ENCODE measurements around the gene ZNF609. TPM values are rescaled to one million over a fixed set of nuclear protein-coding genes. Genes with fewer than 3 reads are reported as not detected.
A peak's percentile ranks its signal among the peaks of the same experiment; 100 is the strongest.
"Not testable (repeated sequence)": the region's sequence is repeated elsewhere in the genome, so short reads cannot be mapped to it uniquely, and the experiment has no call there.

The ZNF609 gene
- total RNA-seq, 3 donors from 2014 or later (not counting 1 experiment from before 2014, with no cell fraction given): 40.3 to 59.7 (median 55.3) TPM

DNA sequence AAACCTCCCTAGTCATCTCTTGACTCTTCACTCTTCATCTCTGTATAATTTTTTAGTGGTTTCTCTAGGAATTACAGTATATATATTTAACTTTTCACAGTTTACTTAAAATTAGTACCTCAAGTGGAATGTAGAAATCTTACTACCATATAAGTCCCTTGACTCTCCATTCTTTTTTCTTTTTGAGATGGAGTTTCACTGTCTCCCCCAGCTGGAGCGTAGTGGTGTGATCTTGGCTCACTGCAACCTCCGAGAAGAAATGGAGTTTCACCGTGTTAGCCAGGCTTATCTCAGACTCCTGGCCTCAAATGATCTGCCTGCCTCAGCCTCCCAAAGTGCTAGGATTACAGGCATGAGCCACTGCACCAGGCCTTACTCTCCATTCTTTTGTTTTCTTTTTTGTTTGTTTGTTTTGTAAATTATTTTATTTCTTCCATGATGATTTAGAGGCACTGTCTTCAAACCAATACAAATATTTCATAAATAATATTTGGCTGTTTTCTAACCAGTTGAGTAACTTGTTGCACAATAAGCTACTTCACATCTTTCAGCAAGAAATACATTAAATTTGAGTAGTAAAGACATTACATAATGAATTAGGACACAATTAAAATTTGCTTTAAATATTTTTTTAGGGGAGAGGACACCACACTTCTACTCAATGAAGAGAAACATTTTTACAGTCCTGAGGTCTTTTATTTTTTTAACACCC lies 170.2 kb downstream of the ZNF609 start:
- WGBS (ENCODE audit: insufficient coverage): 98% methylated on average over 3 of the region's 3 CpGs
- Mint-ChIP-seq H3K27me3 (ENCODE audit: low read depth in 2 of 2) (no peaks in the 10 kb centered on the region), H3K4me3 (no peak overlapping the region), H3K4me1 (peaks cover 40 to 51% of the 10 kb centered on the region in 2 donors), H3K9me3 (no peaks in the 10 kb centered on the region), H3K27ac (peak overlapping the region in 1 of 2 donors; percentile 29), H3K36me3 (no peaks in the 10 kb centered on the region)
- no peaks in the 10 kb centered on the region for H3K27me3 ChIP-seq (ENCODE audit: control insufficient read depth, insufficient read depth, low read length)
- ATAC-seq (no peak), DNase-seq (no peak)
- H3K27ac ChIP-seq (ENCODE audit: low read length): no peak overlapping the region
- intact Hi-C loops (cut with micrococcal nuclease): loop anchor here (5.0 kb wide), 1 partner anchor 33 kb away; no protein-coding TSS in a partner anchor
- H3K36me3 ChIP-seq (ENCODE audit: control insufficient read depth, insufficient read depth, low read length): peaks cover 2% of the 10 kb centered on the region
- H3K9me3 ChIP-seq (ENCODE audit: control insufficient read depth, insufficient read depth, low read length): no peaks in the 10 kb centered on the region
- TF ChIP-seq, protein P1, sequence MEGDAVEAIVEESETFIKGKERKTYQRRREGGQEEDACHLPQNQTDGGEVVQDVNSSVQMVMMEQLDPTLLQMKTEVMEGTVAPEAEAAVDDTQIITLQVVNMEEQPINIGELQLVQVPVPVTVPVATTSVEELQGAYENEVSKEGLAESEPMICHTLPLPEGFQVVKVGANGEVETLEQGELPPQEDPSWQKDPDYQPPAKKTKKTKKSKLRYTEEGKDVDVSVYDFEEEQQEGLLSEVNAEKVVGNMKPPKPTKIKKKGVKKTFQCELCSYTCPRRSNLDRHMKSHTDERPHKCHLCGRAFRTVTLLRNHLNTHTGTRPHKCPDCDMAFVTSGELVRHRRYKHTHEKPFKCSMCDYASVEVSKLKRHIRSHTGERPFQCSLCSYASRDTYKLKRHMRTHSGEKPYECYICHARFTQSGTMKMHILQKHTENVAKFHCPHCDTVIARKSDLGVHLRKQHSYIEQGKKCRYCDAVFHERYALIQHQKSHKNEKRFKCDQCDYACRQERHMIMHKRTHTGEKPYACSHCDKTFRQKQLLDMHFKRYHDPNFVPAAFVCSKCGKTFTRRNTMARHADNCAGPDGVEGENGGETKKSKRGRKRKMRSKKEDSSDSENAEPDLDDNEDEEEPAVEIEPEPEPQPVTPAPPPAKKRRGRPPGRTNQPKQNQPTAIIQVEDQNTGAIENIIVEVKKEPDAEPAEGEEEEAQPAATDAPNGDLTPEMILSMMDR (IDR thresholded peaks at IDR 0.05): no peak
- peaks cover 41% of the 10 kb centered on the region for H3K4me1 ChIP-seq (ENCODE audit: control insufficient read depth, insufficient read depth, low read length)
- no peak overlapping the region for H3K4me3 ChIP-seq (ENCODE audit: low read length)

DNA sequence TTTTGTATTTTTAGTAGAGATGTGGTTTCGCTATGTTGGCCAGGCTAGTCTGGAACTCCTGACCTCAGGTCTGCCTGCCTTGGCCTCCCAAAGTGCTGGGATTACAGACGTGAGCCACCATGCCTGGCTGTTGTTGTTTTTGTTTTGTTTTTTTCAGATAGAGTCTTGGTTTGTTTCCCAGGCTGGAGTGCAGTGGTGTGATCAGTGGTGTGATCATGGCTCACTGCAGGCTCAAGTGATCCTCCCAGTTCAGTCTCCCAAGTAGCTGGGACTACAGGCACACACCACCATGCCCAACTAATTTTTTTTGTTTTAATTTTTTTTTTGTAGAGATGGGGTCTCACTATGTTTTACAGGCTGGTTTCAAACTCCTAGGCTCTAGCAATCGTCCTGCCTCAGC lies 172.3 kb downstream of the ZNF609 start:
- Histone ChIP-seq H3K27ac (ENCODE audit: low read length) (peak overlapping the region; percentile 75), H3K4me1 (ENCODE audit: control insufficient read depth, insufficient read depth, low read length) (peaks cover 46% of the 10 kb centered on the region)
- not testable (repeated sequence) for H3K27me3 Mint-ChIP-seq (ENCODE audit: low read depth in 2 of 2); H3K4me3 ChIP-seq (ENCODE audit: low read length); H3K27me3 ChIP-seq (ENCODE audit: control insufficient read depth, insufficient read depth, low read length); H3K36me3 ChIP-seq (ENCODE audit: control insufficient read depth, insufficient read depth, low read length); H3K36me3 Mint-ChIP-seq; H3K4me3 Mint-ChIP-seq; H3K9me3 Mint-ChIP-seq; DNase-seq; H3K9me3 ChIP-seq (ENCODE audit: control insufficient read depth, insufficient read depth, low read length); ATAC-seq
- Mint-ChIP-seq H3K27ac (peak overlapping the region; percentile 89 to 95), H3K4me1 (peaks cover 46 to 52% of the 10 kb centered on the region in 2 donors)
- intact Hi-C loops (cut with micrococcal nuclease): loop anchor here (5.0 kb wide), 1 partner anchor 35 kb away; no protein-coding TSS in a partner anchor
- 75% methylated on average over 3 of the region's 3 CpGs for WGBS (ENCODE audit: insufficient coverage)

- Histone ChIP-seq H3K27me3 (ENCODE audit: control insufficient read depth, insufficient read depth, low read length) (no peaks in the 10 kb centered on the region), H3K36me3 (ENCODE audit: control insufficient read depth, insufficient read depth, low read length) (peaks cover 2% of the 10 kb centered on the region), H3K9me3 (ENCODE audit: control insufficient read depth, insufficient read depth, low read length) (no peaks in the 10 kb centered on the region), H3K4me1 (ENCODE audit: control insufficient read depth, insufficient read depth, low read length) (peaks cover 46% of the 10 kb centered on the region), H3K4me3 (ENCODE audit: low read length) (no peak overlapping the region), H3K27ac (ENCODE audit: low read length) (peak overlapping the region; percentile 75)
- Mint-ChIP-seq H3K27me3 (ENCODE audit: low read depth in 2 of 2) (no peaks in the 10 kb centered on the region), H3K4me1 (peaks cover 46 to 52% of the 10 kb centered on the region in 2 donors), H3K4me3 (peak overlapping the region; percentile 31), H3K9me3 (no peaks in the 10 kb centered on the region), H3K27ac (peak overlapping the region; percentile 89 to 95), H3K36me3 (peaks cover 10% of the 10 kb centered on the region)
- ATAC-seq (no peak), DNase-seq (no peak)
- WGBS (ENCODE audit: insufficient coverage): 81% methylated on average over 5 of the region's 5 CpGs
- TF ChIP-seq, protein P1 (IDR thresholded peaks at IDR 0.05): no peak
- intact Hi-C loops (cut with micrococcal nuclease): loop anchor here (5.0 kb wide), 1 partner anchor 36 kb away; no protein-coding TSS in a partner anchor
These were observed 173.0 kb downstream of the ZNF609 start for GRCh38 chr15:64633332-64633731.

GRCh38 chr15:64634027-64634426 lies 173.6 kb downstream of the ZNF609 start:
- peak; percentile 75 to 93 (median 90) for ATAC-seq
- Histone ChIP-seq H3K27me3 (ENCODE audit: control insufficient read depth, insufficient read depth, low read length) (no peaks in the 10 kb centered on the region), H3K4me3 (ENCODE audit: low read length) (no peak overlapping the region), H3K36me3 (ENCODE audit: control insufficient read depth, insufficient read depth, low read length) (peaks cover 2% of the 10 kb centered on the region), H3K27ac (ENCODE audit: low read length) (peak overlapping the region; percentile 75), H3K9me3 (ENCODE audit: control insufficient read depth, insufficient read depth, low read length) (no peaks in the 10 kb centered on the region), H3K4me1 (ENCODE audit: control insufficient read depth, insufficient read depth, low read length) (peaks cover 46% of the 10 kb centered on the region)
- peak; percentile 30 to 68 for DNase-seq
- peak overlapping the region; percentile 89 to 95 for H3K27ac Mint-ChIP-seq
- H3K9me3 Mint-ChIP-seq: no peaks in the 10 kb centered on the region
- WGBS (ENCODE audit: insufficient coverage): 0% methylated on average over 2 of the region's 2 CpGs
- H3K27me3 Mint-ChIP-seq (ENCODE audit: low read depth in 2 of 2): no peaks in the 10 kb centered on the region
- TF ChIP-seq, protein P1 (IDR thresholded peaks at IDR 0.05): no peak
- peak overlapping the region; percentile 85 for H3K4me3 Mint-ChIP-seq
- H3K36me3 Mint-ChIP-seq: peaks cover 10% of the 10 kb centered on the region
- H3K4me1 Mint-ChIP-seq: peaks cover 42 to 49% of the 10 kb centered on the region in 2 donors
- intact Hi-C loops (cut with micrococcal nuclease): loop anchor here (1.0 to 5.0 kb wide), 3 partner anchors 12 to 37 kb away; no protein-coding TSS in a partner anchor
